Measurements from ENCODE around the gene PTGES3. TPM values are rescaled to one million over a fixed set of nuclear protein-coding genes. Genes with fewer than 3 reads are reported as not detected.

The PTGES3 gene
- total and polyA plus RNA-seq, 2 of the 8 experiments (the other 6 are each of a cell fraction or from before 2014, with no cell fraction given), result 111 to 464 TPM

DNA sequence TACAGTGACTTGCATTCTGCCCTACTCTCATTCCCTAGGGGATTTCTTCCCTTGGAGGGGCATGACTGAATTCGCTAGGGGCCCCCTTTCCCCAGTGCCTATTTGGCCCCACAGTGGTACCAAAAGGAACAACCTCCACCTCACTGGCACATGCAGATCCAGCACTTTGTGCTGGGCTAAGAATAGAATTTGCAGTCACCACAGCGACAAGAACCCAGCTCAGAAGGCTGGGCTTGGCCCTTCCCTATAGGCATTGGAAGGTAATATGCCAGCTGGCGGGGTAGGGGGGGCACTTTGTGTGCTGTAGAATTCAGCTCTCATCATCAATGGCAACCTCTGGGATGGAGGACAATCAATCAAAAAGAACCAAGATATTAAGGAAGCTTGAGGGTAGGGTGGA, 71.8 kb downstream of the PTGES3 start:
- ChIA-PET CTCF (ENCODE audit: partially characterized antibody) (interaction anchor here (1.0 to 2.0 kb wide), 4 partner anchors 15 to 99 kb away, joined by 3 to 8 read pairs (median 6); no protein-coding TSS in a partner anchor), POLR2A (ENCODE audit: partially characterized antibody) (interaction anchor here (0.9 to 1.6 kb wide), 4 partner anchors 8 to 94 kb away, joined by 3 to 6 read pairs (median 3); partner anchors contain the start of gene ATP5F1B)
- Histone ChIP-seq H3K79me2 (ENCODE audit: control insufficient read depth in 1 of 2, insufficient read depth in 2 of 2, low read length in 2 of 2) (peaks cover 4 to 33% of the 10 kb centered on the region in 2 experiments; a peak in 3 of 4 replicates), H3K18ac (ENCODE audit: extremely low read depth, low read length) (no peak overlapping the region), H2BK5ac (ENCODE audit: low read depth, low read length) (no peak overlapping the region), H3K36me3 (ENCODE audit: control insufficient read depth in 2 of 4, insufficient read depth in 4 of 4, low read length in 3 of 4) (peaks cover 30 to 65% (median 49%) of the 10 kb centered on the region in 4 experiments), H4K5ac (ENCODE audit: insufficient read length, low read depth, low read length) (no peak overlapping the region), H2BK12ac (ENCODE audit: low read depth, low read length) (no peak overlapping the region), H2AFZ (ENCODE audit: low read length) (no peak overlapping the region), H3K4ac (replicated peaks; ENCODE audit: insufficient read length, low read depth, low read length) (no peak overlapping the region), H4K8ac (ENCODE audit: extremely low read depth, insufficient read depth, low read length) (0 out of 2 replicates have a peak overlapping the region, but pooled peaks have one; percentile 38), H3K4me3 (ENCODE audit: extremely low read depth in 1 of 4, insufficient read depth in 2 of 4, low read depth in 3 of 4, low read length in 4 of 4) (no peak overlapping the region), H3K23ac (ENCODE audit: insufficient read length) (no peak overlapping the region), H3K79me1 (ENCODE audit: low read depth, low read length) (peaks cover 2% of the 10 kb centered on the region), H3K23me2 (ENCODE audit: low read depth, low read length) (no peaks in the 10 kb centered on the region), H3K56ac (replicated peaks; ENCODE audit: insufficient read length, low read depth, low read length) (no peak overlapping the region), H3K27ac (ENCODE audit: low read depth, low read length) (no peak overlapping the region), H3K9me3 (ENCODE audit: insufficient read depth in 2 of 2, low read depth in 1 of 2, low read length in 1 of 2) (no peaks in the 10 kb centered on the region), H3K27me3 (replicated peaks in 1 of 4; ENCODE audit: control insufficient read depth in 3 of 4, extremely low read depth in 1 of 4, insufficient read depth in 3 of 4, low read length in 3 of 4) (no peaks in the 10 kb centered on the region), H2BK20ac (ENCODE audit: low read length) (no peak overlapping the region), H4K20me1 (replicated peaks in 1 of 2; ENCODE audit: control insufficient read depth in 1 of 2, insufficient read depth in 2 of 2, low read length in 2 of 2) (peaks cover 0 to 7% of the 10 kb centered on the region in 2 experiments), H3K14ac (ENCODE audit: insufficient read length) (no peak overlapping the region), H3K4me1 (replicated peaks in 1 of 4; ENCODE audit: control insufficient read depth in 3 of 4, insufficient read depth in 4 of 4, low read length in 3 of 4) (no peaks in the 10 kb centered on the region), H2BK15ac (ENCODE audit: low read length) (no peak overlapping the region), H3K9ac (replicated peaks in 1 of 4; ENCODE audit: extremely low read depth in 1 of 4, low read depth in 3 of 4, low read length in 3 of 4) (no peak overlapping the region), H2AK5ac (ENCODE audit: low read depth, low read length) (no peak overlapping the region), H3K4me2 (ENCODE audit: insufficient read depth in 1 of 2, low read depth in 2 of 2, low read length in 2 of 2) (no peak overlapping the region), H2BK120ac (replicated peaks; ENCODE audit: low read depth, low read length) (no peak overlapping the region), H4K91ac (replicated peaks; ENCODE audit: insufficient read length, low read length) (no peak overlapping the region)
- no peak for FAIRE-seq
- 96% methylated on average over 3 of the region's 3 CpGs; no CpG with 5 or more reads in 1 of the 2 experiments for WGBS, 2 experiments (ENCODE audit: extremely low coverage in 1 of 2, insufficient coverage in 1 of 2, insufficient read length in 1 of 2, insufficient replicate concordance in 2 of 2, low coverage in 1 of 2, low lambda C conversion rate in 2 of 2, missing lambda C conversion rate in 1 of 2)
- DNase-seq (ENCODE audit: low read depth in 1 of 2, low spot score in 2 of 2), result no peak
- TF ChIP-seq SUZ12 (IDR thresholded peaks at IDR 0.05; ENCODE audit: low read length), result no peak
- no peak for TF ChIP-seq BACH1 (IDR thresholded peaks at IDR 0.05; ENCODE audit: low read length)
- no peak for TF ChIP-seq HDAC6 (IDR thresholded peaks at IDR 0.05; ENCODE audit: low read depth, low read length)
- no peak for TF ChIP-seq CBX8 (IDR thresholded peaks at IDR 0.05; ENCODE audit: borderline replicate concordance, low read depth, low read length)
- no peak for TF ChIP-seq RBBP5 (IDR thresholded peaks at IDR 0.05; ENCODE audit: borderline replicate concordance, low read depth, low read length)
- no peak for TF ChIP-seq BCL11A (IDR thresholded peaks at IDR 0.05; ENCODE audit: low read depth in 2 of 2, low read length in 2 of 2)
- no peak for TF ChIP-seq EZH2 (IDR thresholded peaks at IDR 0.05; ENCODE audit: low read depth, low read length, severe bottlenecking)
- TF ChIP-seq TEAD4 (IDR thresholded peaks at IDR 0.05; ENCODE audit: low read depth, low read length), result no peak
